Cerebellar cortex (tissue), 1 donor: ENCODE measurements around the gene SRP68.
A peak's percentile ranks its signal among the peaks of the same experiment; 100 is the strongest.

ENCODE experiments used
- DNase-seq: peaks from one replicate; pipeline ENCODE4 v3.0.0-alpha.2; 2015; ENCODE audit warnings: low spot score

SRP68 gene

GRCh38 chr17:76017481-76018339 is 54.6 kb downstream of the SRP68 start:
- DNase-seq: no peak

GRCh38 chr17:76014925-76015261 is 57.4 kb downstream of the SRP68 start:
- DNase-seq: peak; percentile 26

GRCh38 chr17:76014100-76014924 is 58.0 kb downstream of the SRP68 start:
- peak; percentile 70 for DNase-seq

- DNase-seq: no peak
These were observed 58.9 kb downstream of the SRP68 start for GRCh38 chr17:76013377-76013932.

GRCh38 chr17:76011951-76012350 is 60.4 kb downstream of the SRP68 start:
- DNase-seq: no peak

- no peak for DNase-seq
These were observed 62.2 kb downstream of the SRP68 start for GRCh38 chr17:76009969-76010661.

- DNase-seq: no peak
These were observed 62.9 kb downstream of the SRP68 start for GRCh38 chr17:76009447-76009846.

GRCh38 chr17:76008630-76009425 is 63.5 kb downstream of the SRP68 start:
- no peak for DNase-seq

GRCh38 chr17:76008208-76008607 is 64.1 kb downstream of the SRP68 start:
- no peak for DNase-seq

- no peak for DNase-seq
These were observed 64.5 kb downstream of the SRP68 start for GRCh38 chr17:76007850-76008165.

GRCh38 chr17:76007131-76007849 is 65.0 kb downstream of the SRP68 start:
- DNase-seq: no peak

GRCh38 chr17:76005263-76006149 is 66.8 kb downstream of the SRP68 start:
- peak; percentile 71 for DNase-seq

GRCh38 chr17:76004750-76005262 is 67.5 kb downstream of the SRP68 start:
- DNase-seq: no peak

GRCh38 chr17:76003915-76004314 is 68.4 kb downstream of the SRP68 start:
- DNase-seq: no peak

- DNase-seq: no peak
These were observed 70.2 kb downstream of the SRP68 start for GRCh38 chr17:76002100-76002499.

- DNase-seq: no peak
These were observed 71.4 kb downstream of the SRP68 start, which contains the start of gene CDK3 for GRCh38 chr17:76000755-76001521. Gene CDK3 (plus strand): TSS chr17:76000855. CDS start chr17:76001426, 571 bp downstream.

- DNase-seq: peak; percentile 33
These were observed 72.1 kb downstream of the SRP68 start for GRCh38 chr17:76000016-76000754.

GRCh38 chr17:75998327-75998795 is 74.0 kb downstream of the SRP68 start:
- DNase-seq: no peak
